Activated CD8-positive, alpha-beta memory T cell treated with anti-CD3 and anti-CD28 coated beads for 4 hours (primary cell): ENCODE results near the gene ANO6.

Experiments
- DNase-seq, 2 donors: peaks; one replicate each; pipeline ENCODE4 v3.0.0-alpha.2; 2020; ENCODE audit warnings: low read depth in 2 of 2

ANO6 gene

DNA sequence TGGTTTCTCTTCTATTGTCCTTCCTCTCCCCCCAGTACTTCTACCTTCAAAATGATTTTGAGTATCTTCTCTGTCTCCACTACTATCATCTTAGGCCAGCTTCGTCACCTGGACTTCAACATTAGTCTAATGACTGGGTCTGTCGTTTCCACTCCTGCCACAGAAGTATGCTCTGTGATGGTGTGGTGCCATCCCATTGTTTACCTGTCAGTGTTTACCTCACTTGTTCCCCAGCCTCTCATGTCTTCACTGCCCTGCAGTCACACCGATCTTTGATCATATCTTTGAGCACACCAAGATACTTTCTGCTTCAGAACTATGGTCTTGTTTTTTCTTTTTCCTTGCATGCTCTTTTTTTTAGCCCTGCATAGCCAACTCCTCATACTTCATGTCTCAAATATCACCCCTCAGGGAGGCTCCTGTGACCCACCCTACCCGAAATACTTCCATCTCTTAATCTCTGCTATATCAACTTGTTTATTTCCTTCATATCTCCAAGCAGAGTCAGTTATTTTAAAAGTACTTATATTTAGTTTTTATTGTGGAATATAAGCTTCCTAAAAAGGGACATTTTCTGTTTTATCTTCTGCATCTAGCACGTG is 60.4 kb downstream of the ANO6 start:
- no peak for DNase-seq

DNA sequence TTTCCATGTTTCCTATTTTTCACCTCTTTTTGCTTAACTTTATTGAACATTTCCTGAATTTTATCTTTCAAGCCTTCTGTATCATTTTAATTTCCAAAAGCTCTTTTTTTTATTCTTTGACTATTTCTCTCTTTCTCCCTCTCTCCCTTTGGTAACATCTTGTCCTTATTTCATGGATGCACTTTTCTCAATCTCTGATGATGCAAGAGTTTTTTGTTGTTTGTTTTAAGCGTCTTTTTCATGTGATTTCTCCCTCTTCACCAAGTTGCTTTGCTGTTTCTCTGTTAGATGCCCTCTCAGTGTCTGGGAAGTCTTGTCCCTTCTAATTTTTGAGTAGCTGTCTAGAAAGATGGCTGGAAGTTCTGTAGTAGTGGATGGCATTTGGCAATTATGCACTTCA is 62.6 kb downstream of the ANO6 start:
- no peak for DNase-seq

DNA sequence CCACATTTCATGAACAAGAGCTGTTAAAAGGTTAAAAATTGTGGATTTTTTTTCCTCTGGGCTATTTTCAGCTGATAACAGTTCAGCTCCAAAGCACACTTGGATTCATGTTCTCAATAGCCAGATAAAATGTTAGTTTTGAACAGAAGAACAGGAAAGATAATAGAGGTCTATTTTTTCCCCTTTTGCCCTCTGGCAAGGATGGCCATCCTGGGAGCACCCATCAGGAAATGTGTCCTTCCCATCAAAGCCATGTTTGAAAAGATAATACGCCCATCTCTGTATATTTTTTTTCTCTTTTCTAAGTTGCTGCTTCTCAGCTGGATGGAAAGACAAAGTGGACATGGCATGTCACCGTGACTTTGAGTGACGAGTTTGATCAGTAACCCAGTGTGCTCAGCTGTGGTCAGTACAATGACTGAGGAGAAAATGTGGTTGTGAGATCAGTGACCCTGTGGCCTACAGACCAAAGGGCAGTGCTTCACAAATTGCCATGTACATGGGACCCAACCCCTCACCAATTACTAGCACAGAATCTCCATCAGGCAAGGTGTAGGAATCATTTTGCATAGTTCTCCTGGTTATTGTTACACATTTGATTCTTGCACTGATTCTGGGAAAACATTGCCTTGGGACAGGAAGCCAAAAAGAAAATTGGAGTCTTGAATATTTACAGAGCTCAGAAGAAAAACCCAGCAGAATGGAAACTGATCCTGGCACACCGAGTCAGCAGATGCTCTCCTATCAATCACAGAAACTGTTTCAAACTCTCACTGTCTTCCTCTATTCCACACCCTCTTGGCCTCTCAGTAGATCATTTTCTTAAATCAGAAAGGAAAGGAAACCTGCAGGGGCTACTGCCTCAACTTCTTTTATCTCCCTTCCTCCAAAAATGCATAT is 64.3 kb downstream of the ANO6 start:
- DNase-seq = no peak

DNA sequence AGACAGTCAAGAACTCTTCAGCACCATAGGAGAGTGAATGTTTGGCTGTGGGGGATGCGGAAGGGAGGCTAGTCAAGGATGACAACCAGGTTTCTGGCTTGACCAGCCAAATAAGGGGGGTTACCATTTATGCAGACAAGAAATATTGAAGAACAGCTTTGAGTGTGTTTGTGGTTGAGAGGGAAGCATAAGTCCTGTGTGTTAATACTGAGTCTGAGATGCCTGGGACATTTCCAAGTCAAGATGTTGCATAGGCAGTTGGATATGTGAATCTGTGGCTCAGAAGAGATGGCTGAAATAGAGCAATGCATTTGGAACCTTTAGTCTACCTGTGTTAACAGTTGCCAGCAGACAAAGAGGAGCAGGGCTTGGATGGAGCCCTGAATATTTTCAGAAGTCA is 66.1 kb downstream of the ANO6 start:
- DNase-seq = no peak

DNA sequence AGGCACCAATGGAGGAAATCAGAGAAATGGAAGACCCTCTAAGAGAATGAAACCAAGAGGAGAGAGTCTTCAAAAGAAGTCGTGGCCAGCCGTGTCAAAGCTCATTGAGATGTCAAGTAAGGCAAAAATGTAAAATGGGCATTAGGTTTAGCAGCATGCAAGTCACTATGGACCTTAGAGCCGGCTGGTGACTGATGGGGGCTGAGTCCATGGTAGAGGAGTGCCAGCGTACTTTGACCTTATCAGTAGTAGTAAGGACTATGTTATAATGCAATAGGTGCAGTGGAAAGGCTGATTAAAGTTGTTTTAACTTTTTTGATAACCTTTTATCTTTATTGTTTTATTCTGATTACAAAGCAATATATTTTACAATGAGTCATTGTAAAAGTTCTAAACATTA is 66.5 kb downstream of the ANO6 start:
- no peak for DNase-seq

DNA sequence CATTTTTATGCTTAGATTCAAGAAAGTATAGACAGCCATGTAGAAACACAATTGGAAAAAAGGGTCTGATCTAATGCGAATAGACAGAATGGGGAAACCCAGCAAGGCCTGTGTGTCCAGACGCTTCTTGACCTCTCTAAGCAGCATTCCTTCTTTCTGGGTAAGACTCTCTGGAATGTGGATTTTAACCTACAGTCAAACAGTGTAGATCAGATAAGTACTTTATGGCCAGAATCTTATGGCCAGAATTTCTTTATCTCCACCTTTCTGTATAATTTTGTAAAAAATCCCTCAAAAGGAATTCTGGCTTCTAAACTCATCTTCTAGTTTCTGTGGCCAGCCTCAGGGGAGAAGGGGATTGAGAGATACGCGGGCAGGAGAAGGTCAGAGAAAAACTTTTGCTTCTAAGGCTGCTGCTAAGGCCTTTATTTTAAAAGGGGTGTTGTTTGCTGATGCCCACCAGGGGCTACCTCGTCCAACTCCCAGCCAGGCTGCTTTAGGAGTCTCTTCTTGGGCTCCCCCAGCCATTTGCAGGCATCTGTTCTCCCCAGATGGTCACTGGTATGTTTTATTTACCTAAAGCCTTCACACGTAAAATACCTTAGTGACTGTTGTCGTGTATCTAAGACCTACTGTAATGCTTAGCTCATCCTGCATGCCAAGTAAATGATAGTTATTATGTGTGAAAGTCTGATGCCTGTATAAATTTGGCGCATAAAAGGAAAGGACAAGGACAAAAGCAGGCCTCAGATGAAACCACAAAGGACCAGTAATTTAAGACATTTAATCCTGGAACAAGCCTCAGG is 68.4 kb downstream of the ANO6 start:
- DNase-seq = no peak

DNA sequence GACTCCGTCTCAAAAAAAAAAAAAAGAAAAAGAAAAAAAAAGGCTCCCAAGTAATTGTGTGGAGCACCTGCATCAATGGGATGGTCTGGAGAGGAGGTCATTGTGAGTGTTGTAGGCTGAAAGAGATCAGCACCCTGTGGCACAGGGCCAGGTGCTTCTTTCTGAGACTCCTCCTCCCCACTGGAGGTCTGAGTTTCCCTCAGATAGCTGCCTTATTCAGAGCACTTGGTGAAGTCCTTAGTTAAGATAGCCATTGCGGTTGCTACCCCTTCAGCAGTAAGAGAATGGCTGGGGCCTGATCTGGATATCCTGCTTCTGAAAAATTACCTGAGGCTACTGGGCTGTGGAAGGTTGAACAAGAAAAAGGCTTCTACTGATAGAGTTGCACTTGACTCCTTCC is 69.8 kb downstream of the ANO6 start:
- no peak for DNase-seq

DNA sequence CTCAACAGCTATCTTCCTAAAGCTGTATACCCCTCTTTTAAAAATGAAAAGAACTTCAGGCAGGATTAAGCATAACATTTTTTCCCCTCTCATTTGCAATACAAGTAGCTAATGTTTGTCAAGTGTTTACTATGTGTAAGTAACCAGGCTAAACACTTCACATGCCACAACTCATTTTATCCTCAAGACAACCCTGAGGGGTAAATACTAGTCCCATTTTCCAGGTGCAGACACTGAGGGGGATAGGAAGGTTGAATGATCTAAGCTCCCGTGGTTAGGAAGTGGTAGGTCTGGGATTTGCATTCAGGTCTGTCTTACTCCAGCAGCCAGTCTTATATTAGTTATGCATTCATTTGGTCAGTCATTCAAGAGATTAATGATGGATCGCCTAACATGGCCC is 70.7 kb downstream of the ANO6 start:
- DNase-seq = no peak

DNA sequence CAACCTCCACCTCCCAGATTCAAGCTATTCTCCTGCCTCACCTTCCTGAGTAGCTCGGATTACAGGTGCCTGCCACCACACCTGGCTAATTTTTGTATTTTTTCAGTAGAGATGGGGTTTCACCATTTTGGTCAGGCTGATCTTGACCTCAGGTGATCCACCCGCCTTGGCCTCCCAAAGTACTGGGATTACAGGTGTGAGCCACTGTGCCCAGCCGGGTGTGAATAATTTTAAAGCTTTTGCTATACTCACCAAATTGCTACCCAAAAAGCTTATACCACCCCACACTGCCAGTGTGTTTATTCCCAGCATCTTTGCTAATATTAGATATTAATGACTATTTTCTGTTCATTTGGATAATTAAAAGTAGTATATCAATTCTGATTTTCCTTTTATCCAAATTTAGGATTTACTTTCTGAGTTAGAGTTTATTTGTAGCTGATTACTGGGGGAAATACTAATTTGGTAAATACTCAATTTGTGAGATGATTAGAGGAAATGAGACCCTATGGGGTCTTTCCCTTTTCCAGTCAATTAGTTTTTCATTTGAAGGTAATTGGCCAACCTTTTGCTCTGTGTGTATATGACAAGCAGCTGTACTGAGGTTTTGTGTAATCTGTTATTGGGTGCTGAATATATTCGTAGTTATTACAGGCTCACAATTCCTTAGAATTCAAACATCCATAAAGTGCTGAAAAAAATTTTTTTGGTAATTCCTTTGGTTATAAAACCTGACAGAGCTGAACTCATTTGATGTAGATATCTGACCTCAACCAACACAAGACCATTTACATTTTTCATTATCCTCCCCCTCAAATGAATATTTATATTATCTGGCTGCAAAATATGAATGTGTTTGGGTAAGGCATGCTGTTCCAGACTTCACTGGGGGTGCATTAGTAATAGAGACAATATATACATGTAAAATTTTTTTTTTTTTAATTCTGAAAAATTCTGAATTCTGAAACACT is 73.6 kb downstream of the ANO6 start:
- DNase-seq = no peak

DNA sequence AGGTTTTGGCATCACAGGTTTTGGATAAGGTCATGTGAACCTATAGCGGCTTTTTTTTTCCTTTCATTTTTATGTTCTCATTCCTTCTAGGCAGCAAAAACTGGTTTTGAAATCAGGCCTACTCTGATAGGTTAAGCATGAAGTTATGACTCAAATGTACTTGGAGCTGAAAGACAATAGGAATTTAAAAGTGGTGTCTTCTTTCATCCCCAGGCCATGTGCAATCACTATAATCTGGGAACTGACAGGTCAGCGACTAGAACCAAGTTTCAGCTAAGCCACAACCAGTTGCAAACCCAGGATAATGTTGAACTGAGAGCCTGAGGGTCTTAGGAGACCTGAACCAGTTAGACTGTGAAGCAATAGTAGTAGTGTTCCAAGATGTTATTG is 74.3 kb downstream of the ANO6 start:
- no peak for DNase-seq

DNA sequence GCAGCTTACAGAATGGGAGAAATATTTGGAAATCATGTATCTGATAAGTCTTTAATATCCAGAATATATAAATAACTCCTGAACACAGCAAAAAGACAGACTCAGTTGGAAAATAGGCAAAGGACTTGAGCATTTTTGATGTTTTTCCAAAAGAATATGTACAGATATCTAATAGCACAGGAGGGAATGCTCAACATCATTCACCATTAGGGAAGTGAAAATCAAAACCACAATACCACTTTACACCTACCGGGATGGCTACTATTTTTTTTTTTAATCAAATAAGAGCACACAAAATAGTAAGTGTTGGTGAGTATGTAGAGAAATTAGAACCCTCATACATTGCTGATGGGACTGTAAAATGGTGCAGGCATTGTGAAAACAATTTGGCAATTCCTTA is 75.6 kb downstream of the ANO6 start:
- no peak for DNase-seq

DNA sequence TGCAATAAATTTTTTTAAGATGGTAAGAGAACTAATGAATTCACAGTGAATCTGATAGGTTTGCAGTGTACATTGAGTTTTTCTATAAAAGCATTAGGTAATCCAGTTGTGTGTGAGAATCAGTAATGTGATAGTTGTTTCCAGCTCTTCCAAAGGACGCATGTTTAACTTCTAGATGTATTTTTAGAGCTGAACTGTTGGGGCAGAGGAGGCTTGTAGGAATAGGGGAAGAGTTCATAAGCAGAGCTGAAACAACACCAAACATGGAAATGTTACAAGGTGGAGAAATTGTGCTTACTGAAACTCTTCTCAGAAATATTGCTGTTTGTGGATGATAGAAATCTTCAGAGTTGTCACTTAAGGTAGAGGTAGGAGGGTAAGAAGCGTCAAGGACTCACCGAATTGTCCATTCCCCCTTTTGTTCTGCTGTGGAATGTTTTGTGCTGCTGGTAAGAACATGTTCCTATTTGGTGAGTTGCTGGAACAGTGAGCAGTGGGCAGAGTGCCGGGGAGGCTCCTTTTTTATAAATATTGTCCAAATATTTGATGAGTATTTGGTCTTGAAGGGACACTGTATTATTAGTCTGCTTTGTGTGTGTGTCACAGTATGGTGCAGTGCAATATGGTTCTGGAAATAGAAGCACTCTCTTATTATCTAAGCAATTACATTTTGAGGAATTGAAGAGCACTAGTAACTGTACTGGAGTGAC is 76.7 kb downstream of the ANO6 start:
- DNase-seq = no peak

DNA sequence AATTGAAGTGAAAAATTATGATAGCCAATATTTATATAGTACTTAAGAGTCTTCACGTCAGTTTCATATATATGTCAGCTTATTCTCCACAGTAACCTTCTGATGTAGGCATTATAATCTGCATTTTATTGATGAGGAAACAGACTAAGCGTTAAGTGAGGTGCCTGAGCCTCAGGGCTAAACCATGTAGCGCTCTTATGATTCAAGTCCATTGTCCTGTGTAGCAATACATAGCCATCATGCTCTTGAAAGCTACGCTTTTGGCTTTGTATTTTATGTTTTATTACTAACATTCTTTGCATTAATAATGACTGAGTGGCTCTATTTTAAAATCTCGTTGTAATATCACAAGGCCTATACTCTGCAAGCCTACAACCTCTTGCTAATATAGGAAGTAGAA is 79.0 kb downstream of the ANO6 start:
- DNase-seq = no peak

DNA sequence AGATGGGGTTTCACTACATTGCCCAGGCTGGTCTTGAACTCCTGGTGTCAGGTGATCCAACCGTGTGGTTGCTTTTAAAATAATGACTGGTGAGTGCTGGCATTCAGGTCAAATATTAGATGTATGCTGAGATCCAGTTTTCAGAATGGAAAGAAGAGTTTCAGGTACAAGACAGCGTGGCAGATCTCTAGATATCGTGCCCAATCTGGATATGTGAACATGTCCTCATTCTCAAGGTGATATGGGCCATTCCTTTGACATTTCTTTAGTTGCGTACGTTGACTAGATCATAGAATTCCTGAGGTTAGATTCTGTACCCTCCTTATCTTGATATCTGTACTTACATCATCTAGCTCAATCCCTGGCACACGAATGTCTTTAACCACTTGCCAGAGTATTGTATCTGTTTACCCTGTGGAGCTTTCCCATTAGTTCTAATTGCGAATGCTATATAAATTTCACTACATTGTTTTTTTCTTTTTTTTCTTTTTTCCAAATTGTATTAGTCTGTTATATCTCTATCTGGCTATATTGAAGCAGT is 80.2 kb downstream of the ANO6 start:
- no peak for DNase-seq

DNA sequence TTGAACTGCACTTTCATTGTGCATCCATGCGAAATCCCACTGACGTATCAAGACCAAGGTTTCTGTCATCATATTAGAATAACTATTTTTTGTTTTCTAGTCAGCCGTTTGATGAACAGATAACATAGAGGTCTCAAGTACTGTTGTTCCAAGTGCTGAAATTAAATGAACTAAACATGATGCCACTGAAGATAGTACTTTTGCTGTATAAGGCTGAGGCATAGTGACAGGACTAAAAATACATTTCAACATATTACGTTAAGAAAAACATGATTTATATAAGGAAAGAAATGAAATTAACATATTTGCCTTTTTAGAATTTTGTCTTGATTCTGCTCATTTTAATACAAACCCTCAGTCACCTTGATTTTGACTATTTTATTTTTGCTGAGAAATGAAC is 82.2 kb downstream of the ANO6 start:
- no peak for DNase-seq

DNA sequence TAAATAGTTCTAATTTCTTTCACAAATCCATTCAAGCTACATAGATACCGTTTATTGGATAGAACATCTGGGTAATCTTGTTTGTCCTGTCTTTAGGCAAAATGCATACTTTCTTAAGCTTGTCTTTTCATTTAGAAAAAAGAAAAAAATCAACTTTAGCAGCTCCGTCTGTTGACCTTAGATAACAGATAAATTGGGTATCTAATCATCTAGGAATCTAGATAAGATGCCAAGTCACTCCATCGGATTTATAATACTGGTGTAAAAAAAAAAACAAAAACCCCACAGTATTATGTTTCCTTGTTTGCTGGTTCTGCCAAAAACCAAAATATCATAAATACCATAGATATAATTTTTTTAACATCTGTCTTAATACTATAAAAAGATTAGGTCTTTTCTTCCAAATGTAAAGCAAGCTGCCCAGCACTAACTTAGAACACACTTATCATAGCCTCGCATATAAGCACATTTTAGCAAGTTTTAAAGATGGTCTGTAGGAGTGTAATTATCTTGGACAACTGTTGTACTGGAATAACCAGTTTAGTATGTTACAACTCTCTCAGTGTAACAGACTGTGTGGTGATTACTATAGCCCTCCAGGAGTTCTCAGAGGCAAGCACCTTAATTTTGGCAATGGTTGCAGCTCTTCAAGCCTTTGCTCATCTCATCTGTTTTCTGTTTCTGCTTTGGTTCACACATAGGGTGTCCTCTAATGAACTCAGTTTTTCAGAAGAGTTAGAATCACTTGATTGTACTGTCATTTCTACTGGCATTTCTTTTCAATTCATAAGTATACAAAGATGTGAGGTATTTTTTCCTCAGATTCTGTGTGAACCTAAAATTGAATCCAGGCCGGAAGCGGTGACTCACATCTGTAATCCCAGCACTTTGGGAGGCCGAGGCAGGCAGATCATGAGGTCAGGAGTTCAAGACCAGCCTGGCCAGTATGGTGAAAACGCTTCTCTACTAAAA is 83.1 kb downstream of the ANO6 start:
- DNase-seq = no peak

DNA sequence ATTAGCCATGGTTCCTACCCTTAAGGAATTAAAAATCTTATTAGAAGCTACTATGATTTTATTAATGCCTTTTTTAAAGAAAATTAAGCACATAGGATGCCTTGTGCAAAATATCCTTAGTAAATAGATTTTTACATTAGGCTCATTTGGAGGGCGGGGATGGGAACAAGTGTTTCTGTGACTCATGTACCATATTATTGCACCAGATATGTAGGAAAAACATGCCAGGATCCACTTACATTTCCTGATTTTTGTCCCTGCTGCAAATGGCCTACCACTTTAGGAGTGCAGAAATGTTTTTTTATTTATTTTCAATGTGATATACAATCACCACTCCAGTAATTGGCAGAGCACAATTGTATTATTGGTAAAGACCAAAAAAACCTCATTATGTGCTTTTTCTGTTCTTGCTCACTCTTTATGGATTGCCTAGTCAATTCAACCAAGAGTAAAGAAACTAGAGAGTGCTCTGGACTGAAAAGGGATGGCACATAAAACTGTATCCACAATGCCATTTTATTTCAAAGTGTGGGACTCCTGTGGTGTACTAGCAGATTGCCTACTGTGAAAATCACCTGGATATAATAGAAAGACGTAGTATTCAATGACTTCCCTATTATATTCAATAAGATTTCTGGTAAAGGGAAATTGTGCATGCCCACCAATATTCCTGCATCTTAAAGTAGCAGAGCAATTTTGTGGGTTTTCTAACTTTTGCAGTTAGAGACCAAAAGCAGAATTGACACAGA is 86.9 kb downstream of the ANO6 start:
- no peak for DNase-seq

DNA sequence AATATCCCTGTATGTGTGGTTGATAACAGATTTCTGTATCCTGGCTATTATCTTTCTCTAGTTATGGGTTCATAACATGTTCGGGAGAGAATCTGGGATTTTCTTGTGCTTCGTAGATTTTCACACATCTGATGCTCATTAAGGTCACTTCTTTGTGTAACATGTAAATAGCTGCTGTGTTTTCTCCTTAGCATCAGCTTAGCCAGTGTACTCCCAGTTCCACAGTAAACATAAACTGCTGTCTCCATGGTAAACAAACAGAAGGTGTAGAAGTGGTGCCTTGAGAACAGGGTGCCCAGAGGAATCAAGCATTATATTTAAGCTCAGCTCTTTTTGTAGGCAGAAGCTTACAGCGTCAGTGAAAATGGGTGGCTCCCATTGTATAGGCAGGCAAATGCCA is 88.0 kb downstream of the ANO6 start:
- DNase-seq = no peak
